Testis (tissue), 5 donors: ENCODE results near the gene IKBIP. TPM values are rescaled to one million over a fixed set of nuclear protein-coding genes. Genes with fewer than 3 reads are reported as not detected.

Experiments used
- DNase-seq: peaks from one replicate; pipeline ENCODE4 v3.0.0-alpha.2; 2019
- H3K27ac ChIP-seq, 2 donors: fragments of 200-600 bp; sonication (generic); one replicate each; pipeline ENCODE4 v1.5.1; 2019
- H3K27me3 ChIP-seq: fragments of 200-600 bp; sonication (generic); one replicate; pipeline ENCODE4 v1.5.1; 2019
- H3K36me3 ChIP-seq: fragments of 200-600 bp; sonication (generic); one replicate; pipeline ENCODE4 v1.5.1; 2017; ENCODE audit warnings: low read depth; ENCODE audit errors: missing control alignments
- H3K4me1 ChIP-seq: fragments of 200-600 bp; sonication (generic); one replicate; pipeline ENCODE4 v1.5.1; 2019
- H3K4me3 ChIP-seq, 2 donors: fragments of 200-600 bp; sonication (generic); one replicate each; pipeline ENCODE4 v1.5.1; 2017 to 2019
- H3K9me3 ChIP-seq: fragments of 200-600 bp; sonication (generic); one replicate; pipeline ENCODE4 v1.5.1; 2017
- CTCF ChIP-seq, 3 experiments: fragments of 450-650 bp in 2 of 3; fragments of 200-600 bp in 1 of 3; sonication (generic) in 1 of 3; IDR thresholded peaks; one replicate each; pipeline ENCODE4 v1.5.1; 2016 to 2019; ENCODE audit warnings: antibody characterized with exemption in 3 of 3, mild to moderate bottlenecking in 2 of 3, moderate library complexity in 1 of 3
- POLR2A ChIP-seq: fragments of 450-650 bp; IDR thresholded peaks from one replicate; pipeline ENCODE4 v1.6.1; 2017; ENCODE audit warnings: antibody characterized with exemption, mild to moderate bottlenecking, moderate library complexity
- WGBS, 2 donors: methylation state at CpG; one replicate each; pipeline ENCODE4 v1.1.5; 2018; 5-methylcytosine and 5-hydroxymethylcytosine counted together
- intact Hi-C: fragments of 100-400 bp; cut with DNase I; formaldehyde crosslinking; loops from one replicate; pipeline ENCODE4 v1.15.1; 2023; ENCODE audit warnings: low total_unique reads
- long read RNA-seq, 2 donors: transcript quantifications; one replicate each; lab custom pipeline, GENCODE V29; 2026
- polyA plus RNA-seq: library from polyadenylated mRNA; stranded (reverse); fragments of 350-450 nt; fragmentation: Illumina TruSeq; extraction: RNeasy Lipid Tissue Mini Kit (QIAGEN cat#74804); gene quantifications from one replicate; pipeline ENCODE4 v1.2.3, GENCODE V29; 2014; ENCODE audit warnings: low read depth, low replicate concordance; ENCODE audit not compliant: insufficient read depth
- total RNA-seq, 2 donors: library from RNA; depleted of rRNA; stranded (reverse); fragments of >200 nt; gene quantifications; one replicate each; pipeline ENCODE4 v1.2.3, GENCODE V29; 2016

The IKBIP gene
- total RNA-seq = 1 to 10 TPM; 7.4 to 7.7 TPM
- 3.7 TPM for polyA plus RNA-seq
- long read RNA-seq, donor 1, transcript IKBIP-202 (3 exons, 1,645 nt) = minor isoform, 8 of 29 reads
- long read RNA-seq, donor 1, transcript IKBIP-201 (3 exons, 3,189 nt) = major isoform, 17 of 29 reads
- long read RNA-seq, donor 1, partial matches to known transcripts = 0 of 29 reads
- long read RNA-seq, donor 1, other reads (novel, unspliced or antisense) = 0 of 29 reads
- long read RNA-seq, donor 2, transcript IKBIP-202 (3 exons, 1,645 nt) = major isoform, 5 of 8 reads
- long read RNA-seq, donor 2, partial matches to known transcripts = 0 of 8 reads
- long read RNA-seq, donor 2, other reads (novel, unspliced or antisense) = 0 of 8 reads

GRCh38 chr12:98644712-98645571 lies at the start of gene IKBIP, which contains the start of gene APAF1:
Gene IKBIP, minus strand, starts transcription at chr12:98644788. Its CDS starts 87 bp downstream, at chr12:98644701.
Gene APAF1, plus strand, starts transcription at chr12:98645290. Its CDS starts 3,070 bp downstream, at chr12:98648360.
- H3K27ac ChIP-seq = peak within 1 kb of the TSS; percentile 88 to 89
- H3K4me1 ChIP-seq = peaks cover 4% of the 10 kb centered on the region
- WGBS, 2 donors = 0 to 1% methylated on average over 15 to 70 of the region's 91 CpGs
- peak; percentile 98 for DNase-seq
- no peaks in the 10 kb centered on the region for H3K27me3 ChIP-seq
- no peaks in the 10 kb centered on the region for H3K36me3 ChIP-seq
- H3K4me3 ChIP-seq = peak within 1 kb of the TSS; percentile 87 to 90
- intact Hi-C loops = loop anchor here (2.0 kb wide), 1 partner anchor 52 kb away; the partner anchor contains the start of gene SLC25A3
- H3K9me3 ChIP-seq = no peaks in the 10 kb centered on the region
- TF ChIP-seq CTCF (IDR thresholded peaks at IDR 0.05) = no peak
- peak; percentile 32 for TF ChIP-seq POLR2A

GRCh38 chr12:98691351-98691750 lies 46.8 kb upstream of the IKBIP start:
- H3K4me3 ChIP-seq = no peak overlapping the region
- H3K27ac ChIP-seq = no peak overlapping the region
- H3K4me1 ChIP-seq = no peaks in the 10 kb centered on the region
- TF ChIP-seq CTCF (IDR thresholded peaks at IDR 0.05) (no peak), POLR2A (no peak)
- intact Hi-C loops = no loop called here
- no peaks in the 10 kb centered on the region for H3K27me3 ChIP-seq
- no peak for DNase-seq
- no peaks in the 10 kb centered on the region for H3K9me3 ChIP-seq
- H3K36me3 ChIP-seq = no peaks in the 10 kb centered on the region

GRCh38 chr12:98686603-98687002 lies 42.0 kb upstream of the IKBIP start:
- no peaks in the 10 kb centered on the region for H3K4me1 ChIP-seq
- no peaks in the 10 kb centered on the region for H3K27me3 ChIP-seq
- no peak overlapping the region for H3K27ac ChIP-seq
- no peaks in the 10 kb centered on the region for H3K36me3 ChIP-seq
- 88 to 89% methylated on average over 2 of the region's 2 CpGs for WGBS, 2 donors
- TF ChIP-seq CTCF (IDR thresholded peaks at IDR 0.05) (no peak), POLR2A (no peak)
- no peak for DNase-seq
- H3K9me3 ChIP-seq = no peaks in the 10 kb centered on the region
- no peak overlapping the region for H3K4me3 ChIP-seq
- intact Hi-C loops = no loop called here

GRCh38 chr12:98684199-98684598 lies 39.6 kb upstream of the IKBIP start:
- Histone ChIP-seq H3K27me3 (no peaks in the 10 kb centered on the region), H3K27ac (no peak overlapping the region), H3K9me3 (no peaks in the 10 kb centered on the region), H3K4me1 (no peaks in the 10 kb centered on the region), H3K36me3 (no peaks in the 10 kb centered on the region), H3K4me3 (no peak overlapping the region)
- TF ChIP-seq POLR2A (no peak), CTCF (IDR thresholded peaks at IDR 0.05) (no peak)
- DNase-seq = no peak
- intact Hi-C loops = no loop called here
- 90 to 94% methylated on average over 2 of the region's 2 CpGs for WGBS, 2 donors
